Left lung (tissue), 10 donors: ENCODE measurements around the gene DDC. TPM values are rescaled to one million over a fixed set of nuclear protein-coding genes. Genes with fewer than 3 reads are reported as not detected.

Source experiments
- ATAC-seq: fragments of 200-7000 bp; cut with Tn5 transposase; one replicate; pipeline ENCODE4 v1.9.1; 2020; ENCODE audit warnings: moderate library complexity
- DNase-seq, 4 donors: peaks; one replicate each; pipeline ENCODE4 v3.0.0-alpha.2; 2013 to 2020
- H3K27ac ChIP-seq, 2 donors: fragments of 200-600 bp; sonication (generic) in 1 of 2; one replicate each; pipeline versions ENCODE4 v1.5.0 to v1.8.0; 2020 to 2021
- H3K27me3 ChIP-seq, 2 donors: fragments of 200-600 bp; sonication (generic) in 1 of 2; one replicate each; pipeline versions ENCODE4 v1.5.0 to v1.8.0; 2020 to 2021
- H3K36me3 ChIP-seq, 2 donors: fragments of 200-600 bp; sonication (generic) in 1 of 2; one replicate each; pipeline versions ENCODE4 v1.5.0 to v1.8.0; 2020 to 2021
- H3K4me1 ChIP-seq, 2 donors: fragments of 200-600 bp; one replicate each; pipeline ENCODE4 v1.8.0; 2021
- H3K4me3 ChIP-seq, 2 donors: fragments of 200-600 bp; sonication (generic) in 1 of 2; one replicate each; pipeline versions ENCODE4 v1.5.0 to v1.8.0; 2020 to 2021; ENCODE audit warnings: mild to moderate bottlenecking in 1 of 2
- H3K9me3 ChIP-seq, 2 donors: fragments of 200-600 bp; sonication (generic) in 1 of 2; one replicate each; pipeline versions ENCODE4 v1.5.0 to v1.8.0; 2020 to 2021
- intact Hi-C, 2 donors: fragments of 100-400 bp; cut with DNase I; formaldehyde crosslinking; loops; one replicate each; pipeline versions ENCODE4 v1.11.2 to v1.14.2; 2022
- polyA plus RNA-seq, 6 donors: library from polyadenylated mRNA; unstranded; fragments of 120-200 nt; gene quantifications; one replicate each; pipeline ENCODE4 v1.2.1, GENCODE V29; 2013; ENCODE audit not compliant: insufficient read length in 6 of 6
- total RNA-seq, 2 donors: library from RNA; stranded (reverse); fragmentation: NEBNext Ultra II Directional; extraction: Animal tissue kit (Norgen Biotek cat#: 25700); gene quantifications; one replicate each; pipeline ENCODE4 v1.2.1, GENCODE V29; 2021
- TF ChIP-seq, protein P1 (sequence below), 2 donors: fragments of 200-600 bp; sonication (generic) in 1 of 2; IDR thresholded peaks; one replicate each; pipeline versions ENCODE4 v1.5.0 to v1.8.0; 2021; ENCODE audit warnings: antibody characterized with exemption in 2 of 2
- donor health status: DM: no; HTN: yes; CAD: no.
- donor health status: DM: no; HTN: no; CAD: no.

The DDC gene
- total and polyA plus RNA-seq, 8 donors = 0.90 to 17.6 (median 9.2) TPM

- intact Hi-C loops = no loop called here
- Histone ChIP-seq H3K4me1 (no peaks in the 10 kb centered on the region), H3K9me3 (peaks cover 0 to 3% of the 10 kb centered on the region in 2 donors), H3K27ac (no peak overlapping the region), H3K27me3 (no peaks in the 10 kb centered on the region), H3K4me3 (no peak overlapping the region), H3K36me3 (no peaks in the 10 kb centered on the region)
- DNase-seq (no peak), ATAC-seq (peak; percentile 43)
- TF ChIP-seq, protein P1, sequence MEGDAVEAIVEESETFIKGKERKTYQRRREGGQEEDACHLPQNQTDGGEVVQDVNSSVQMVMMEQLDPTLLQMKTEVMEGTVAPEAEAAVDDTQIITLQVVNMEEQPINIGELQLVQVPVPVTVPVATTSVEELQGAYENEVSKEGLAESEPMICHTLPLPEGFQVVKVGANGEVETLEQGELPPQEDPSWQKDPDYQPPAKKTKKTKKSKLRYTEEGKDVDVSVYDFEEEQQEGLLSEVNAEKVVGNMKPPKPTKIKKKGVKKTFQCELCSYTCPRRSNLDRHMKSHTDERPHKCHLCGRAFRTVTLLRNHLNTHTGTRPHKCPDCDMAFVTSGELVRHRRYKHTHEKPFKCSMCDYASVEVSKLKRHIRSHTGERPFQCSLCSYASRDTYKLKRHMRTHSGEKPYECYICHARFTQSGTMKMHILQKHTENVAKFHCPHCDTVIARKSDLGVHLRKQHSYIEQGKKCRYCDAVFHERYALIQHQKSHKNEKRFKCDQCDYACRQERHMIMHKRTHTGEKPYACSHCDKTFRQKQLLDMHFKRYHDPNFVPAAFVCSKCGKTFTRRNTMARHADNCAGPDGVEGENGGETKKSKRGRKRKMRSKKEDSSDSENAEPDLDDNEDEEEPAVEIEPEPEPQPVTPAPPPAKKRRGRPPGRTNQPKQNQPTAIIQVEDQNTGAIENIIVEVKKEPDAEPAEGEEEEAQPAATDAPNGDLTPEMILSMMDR (IDR thresholded peaks at IDR 0.05) = no peak
Observed at GRCh38 chr7:50565559-50565916, 333 bp upstream of the DDC start.

DNA sequence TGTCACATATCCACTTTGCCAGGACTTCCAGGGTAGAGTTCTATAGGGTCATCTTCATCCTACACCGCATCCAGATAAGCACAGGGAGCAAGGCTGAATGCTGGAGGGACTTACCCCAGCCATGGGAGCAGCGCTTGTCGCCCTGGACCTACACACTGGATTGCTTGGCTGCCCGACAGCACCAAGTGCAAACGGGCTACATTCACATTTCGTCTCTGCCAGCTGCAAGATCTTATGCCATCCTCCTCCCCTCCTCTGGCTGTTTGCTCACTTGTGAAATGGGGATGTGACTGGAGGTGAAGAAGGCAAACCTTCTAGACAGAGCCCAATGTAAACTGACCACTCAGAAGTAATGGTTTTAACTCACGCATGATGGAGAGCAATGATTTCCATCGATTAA, 1.0 kb downstream of the DDC start:
- TF ChIP-seq, protein P1 (IDR thresholded peaks at IDR 0.05) = no peak
- Histone ChIP-seq H3K27ac (no peak overlapping the region), H3K9me3 (no peaks in the 10 kb centered on the region), H3K27me3 (no peaks in the 10 kb centered on the region), H3K36me3 (no peaks in the 10 kb centered on the region), H3K4me3 (no peak overlapping the region), H3K4me1 (no peaks in the 10 kb centered on the region)
- DNase-seq (no peak), ATAC-seq (no peak)
- intact Hi-C loops = no loop called here

GRCh38 chr7:50562136-50562535, 3.1 kb downstream of the DDC start:
- H3K9me3 ChIP-seq = no peaks in the 10 kb centered on the region
- H3K36me3 ChIP-seq = no peaks in the 10 kb centered on the region
- no peak overlapping the region for H3K4me3 ChIP-seq
- H3K27me3 ChIP-seq = peaks cover 0 to 4% of the 10 kb centered on the region in 2 donors
- H3K27ac ChIP-seq = no peak overlapping the region
- DNase-seq (no peak), ATAC-seq (no peak)
- TF ChIP-seq, protein P1 (IDR thresholded peaks at IDR 0.05) = no peak
- no peaks in the 10 kb centered on the region for H3K4me1 ChIP-seq
- intact Hi-C loops = no loop called here

DNA sequence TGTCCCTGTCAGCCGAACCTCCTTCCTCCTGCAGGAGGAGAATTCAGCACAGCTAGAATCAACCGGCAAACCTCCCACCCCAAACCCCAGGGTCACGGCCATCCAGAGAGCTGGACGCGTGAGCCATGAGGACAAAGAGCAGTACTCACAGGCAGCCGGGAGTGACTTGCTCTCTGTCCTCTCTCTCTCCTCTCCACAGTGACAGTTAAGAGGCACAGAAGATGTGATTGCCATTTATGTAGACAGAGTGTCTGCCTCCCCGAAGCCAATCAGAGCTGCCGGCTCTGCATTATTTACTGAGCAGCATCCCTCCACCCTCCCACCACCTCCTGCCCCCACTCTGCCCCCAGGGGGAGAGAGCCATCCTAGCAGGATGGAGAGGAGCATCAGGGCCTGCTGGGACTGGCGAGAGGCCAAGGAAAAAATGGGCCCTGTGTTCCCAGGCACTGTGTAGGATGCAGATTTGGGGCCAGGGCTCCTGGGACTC, 4.3 kb downstream of the DDC start:
- ATAC-seq = no peak
- TF ChIP-seq, protein P1 (IDR thresholded peaks at IDR 0.05) = no peak
- Histone ChIP-seq H3K27me3 (peaks cover 0 to 4% of the 10 kb centered on the region in 2 donors), H3K4me1 (no peaks in the 10 kb centered on the region), H3K4me3 (no peak overlapping the region), H3K27ac (no peak overlapping the region), H3K36me3 (no peaks in the 10 kb centered on the region), H3K9me3 (no peaks in the 10 kb centered on the region)
- intact Hi-C loops = no loop called here
- DNase-seq = no peak

DNA sequence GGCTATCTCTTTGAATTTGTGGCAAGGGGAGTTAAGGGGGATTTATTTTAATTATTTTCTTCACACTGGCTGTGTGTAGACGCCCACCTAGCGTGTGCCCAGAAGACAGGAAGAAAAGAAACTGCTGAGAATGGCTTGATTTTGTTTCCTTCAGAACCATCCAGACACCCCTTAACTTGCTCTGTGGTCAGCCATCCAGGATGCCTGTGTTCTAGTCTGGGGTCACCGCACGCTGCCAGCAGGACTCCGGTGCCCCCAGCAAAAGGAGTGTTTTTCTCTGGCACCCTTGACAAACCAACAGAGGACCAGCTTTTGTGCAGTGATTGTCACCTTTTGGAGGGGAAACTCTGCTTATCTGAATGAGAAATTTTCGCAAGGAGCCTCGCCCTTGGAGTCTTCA, 5.3 kb downstream of the DDC start:
- Histone ChIP-seq H3K36me3 (no peaks in the 10 kb centered on the region), H3K9me3 (no peaks in the 10 kb centered on the region), H3K27ac (no peak overlapping the region), H3K27me3 (peaks cover 0 to 4% of the 10 kb centered on the region in 2 donors), H3K4me1 (no peaks in the 10 kb centered on the region), H3K4me3 (no peak overlapping the region)
- intact Hi-C loops = no loop called here
- TF ChIP-seq, protein P1 (IDR thresholded peaks at IDR 0.05) = no peak
- ATAC-seq = no peak
- DNase-seq = no peak
